Upper lobe of left lung (tissue), 4 donors: ENCODE data around the gene OR13C8.

Experiments used
- CTCF ChIP-seq, 6 experiments: fragments of 450-650 bp in 4 of 6; fragments of 200-600 bp in 2 of 6; sonication (generic) in 2 of 6; IDR thresholded peaks; one replicate each; pipeline ENCODE4 v1.5.1; 2016 to 2019; ENCODE audit warnings: antibody characterized with exemption in 6 of 6
- POLR2A ChIP-seq, 4 donors: fragments of 450-650 bp; IDR thresholded peaks; one replicate each; pipeline ENCODE4 v1.5.1; 2016 to 2017; ENCODE audit warnings: antibody characterized with exemption in 4 of 4, mild to moderate bottlenecking in 2 of 4
- POLR2AphosphoS5 ChIP-seq, 2 donors: sonication (generic); formaldehyde crosslinking; IDR thresholded peaks; one replicate each; pipeline ENCODE4 v1.5.1; 2017; ENCODE audit warnings: antibody characterized with exemption in 2 of 2

DNA sequence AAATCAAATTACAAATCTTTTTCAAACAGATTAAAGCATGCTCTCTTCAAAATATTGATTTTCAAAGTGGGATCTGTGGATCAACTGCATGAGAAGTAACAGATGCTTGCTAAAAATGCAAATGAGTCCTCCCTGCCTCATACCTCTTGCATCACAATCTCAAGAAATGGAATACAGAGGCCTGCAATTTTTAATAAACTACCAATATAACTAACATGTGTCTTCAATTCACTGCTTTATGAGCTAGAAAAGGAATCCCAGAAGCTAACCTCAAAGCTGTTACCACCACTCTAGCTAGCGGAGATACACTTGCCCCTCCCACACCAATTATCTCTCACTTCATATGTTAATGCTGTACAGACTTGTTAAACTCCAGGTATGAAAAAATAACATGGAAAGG, 20.7 kb downstream of the OR13C8 start:
- no peak for TF ChIP-seq POLR2AphosphoS5 (IDR thresholded peaks at IDR 0.05)
- TF ChIP-seq POLR2A (IDR thresholded peaks at IDR 0.05) = no peak
- TF ChIP-seq CTCF (IDR thresholded peaks at IDR 0.05) = no peak
